GM21723 (cell line): ENCODE results near the gene ZNF780B.
"Not testable (repeated sequence)": the region's sequence is repeated elsewhere in the genome, so short reads cannot be mapped to it uniquely, and the experiment has no call there.

Source experiments
- ATAC-seq: cut with Tn5 transposase; IDR thresholded peaks from one replicate; pipeline ENCODE4 v1.9.1; 2021; ENCODE audit warnings: mild to moderate bottlenecking, moderate library complexity; ENCODE audit not compliant: unreplicated experiment

Gene ZNF780B

DNA sequence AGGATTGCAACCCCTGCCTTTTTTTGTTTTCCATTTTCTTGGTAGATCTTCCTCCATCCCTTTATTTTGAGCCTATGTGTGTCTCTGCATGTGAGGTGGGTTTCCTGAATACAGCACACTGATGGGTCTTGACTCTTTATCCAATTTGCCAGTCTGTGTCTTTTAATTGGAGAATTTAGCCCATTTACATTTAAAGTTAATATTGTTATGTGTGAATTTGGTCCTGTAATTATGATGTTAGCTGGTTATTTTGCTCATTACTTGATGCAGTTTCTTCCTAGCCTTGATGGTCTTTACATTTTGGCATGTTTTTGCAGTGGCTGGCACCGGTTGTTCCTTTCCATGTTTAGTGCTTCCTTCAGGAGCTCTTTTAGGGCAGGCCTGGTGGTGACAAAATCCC lies 14.3 kb downstream of the ZNF780B start:
- ATAC-seq, result not testable (repeated sequence)

DNA sequence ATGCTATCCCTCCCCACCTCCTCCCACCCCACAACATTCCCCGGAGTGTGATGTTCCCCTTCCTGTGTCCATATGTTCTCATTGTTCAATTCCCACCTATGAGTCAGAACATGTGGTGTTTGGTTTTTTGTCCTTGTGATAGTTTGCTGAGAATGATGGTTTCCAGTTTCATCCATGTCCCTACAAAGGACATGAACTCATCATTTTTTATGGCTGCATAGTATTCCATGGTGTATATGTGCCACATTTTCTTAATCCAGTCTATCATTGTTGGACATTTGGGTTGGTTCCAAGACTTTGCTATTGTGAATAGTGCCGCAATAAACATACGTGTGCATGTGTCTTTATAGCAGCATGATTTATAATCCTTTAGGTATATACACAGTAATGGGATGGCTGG lies 18.0 kb downstream of the ZNF780B start:
- not testable (repeated sequence) for ATAC-seq

DNA sequence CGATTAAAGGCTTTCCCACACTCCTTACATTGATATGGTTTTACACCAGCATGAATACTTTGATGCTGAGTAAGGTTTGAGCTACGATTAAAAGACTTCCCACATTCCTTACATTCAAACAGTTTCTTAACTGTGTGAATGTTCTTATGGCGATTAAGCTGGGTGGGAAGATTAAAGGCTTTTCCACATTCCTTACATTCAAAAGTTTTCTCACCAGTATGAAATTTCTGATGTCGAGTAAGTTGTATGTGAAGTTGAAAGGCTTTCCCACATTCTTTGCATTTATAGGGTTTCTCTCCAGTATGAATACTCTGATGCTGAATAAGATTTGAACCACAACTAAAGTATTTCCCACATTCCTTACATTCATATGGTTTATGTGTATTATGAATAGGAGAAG lies 20.0 kb downstream of the ZNF780B start:
- ATAC-seq, result no peak

DNA sequence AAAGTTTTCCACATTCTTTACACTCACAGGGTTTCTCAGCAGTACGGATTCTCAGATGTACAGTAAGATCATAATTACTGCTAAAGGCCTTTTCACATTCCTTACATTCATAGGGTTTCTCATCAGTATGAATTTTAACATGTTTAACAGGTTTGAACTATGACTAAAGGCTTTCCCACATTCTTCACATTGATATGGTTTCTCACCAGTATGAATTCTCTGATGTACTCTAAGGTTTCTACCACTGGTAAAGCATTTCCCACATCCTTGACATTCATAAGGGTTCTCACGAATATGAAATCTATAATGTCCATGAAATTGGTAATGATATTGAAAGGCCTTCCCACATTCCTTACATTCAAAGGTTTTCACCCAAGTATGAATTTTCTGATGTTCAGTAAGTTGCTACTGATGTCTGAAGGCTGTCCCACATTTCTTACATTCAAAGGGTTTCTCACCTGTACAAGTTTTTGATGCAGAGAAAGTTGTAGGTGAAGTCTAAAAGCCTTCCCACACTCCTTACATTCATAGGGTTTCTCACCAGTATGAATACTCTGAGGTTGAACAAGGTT lies 22.0 kb downstream of the ZNF780B start:
- ATAC-seq, result no peak

DNA sequence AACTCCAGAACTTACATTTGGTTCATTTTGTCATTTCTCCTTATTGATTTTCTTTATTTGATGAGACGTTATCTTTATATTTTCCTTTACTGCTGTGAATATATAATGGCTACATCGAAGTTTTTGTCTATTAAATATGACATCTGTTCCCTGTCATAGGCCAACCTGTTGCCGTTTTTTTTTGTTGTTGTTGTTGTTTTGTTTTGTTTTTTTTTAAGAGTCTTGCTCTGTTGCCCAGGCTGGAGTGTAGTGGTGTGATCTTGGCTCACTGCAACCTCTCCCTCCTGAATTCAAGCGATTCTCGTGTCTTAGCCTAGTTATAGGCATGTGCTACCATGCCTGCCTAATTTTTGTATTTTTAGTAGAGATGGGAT lies 29.4 kb downstream of the ZNF780B start:
- ATAC-seq, result no peak

DNA sequence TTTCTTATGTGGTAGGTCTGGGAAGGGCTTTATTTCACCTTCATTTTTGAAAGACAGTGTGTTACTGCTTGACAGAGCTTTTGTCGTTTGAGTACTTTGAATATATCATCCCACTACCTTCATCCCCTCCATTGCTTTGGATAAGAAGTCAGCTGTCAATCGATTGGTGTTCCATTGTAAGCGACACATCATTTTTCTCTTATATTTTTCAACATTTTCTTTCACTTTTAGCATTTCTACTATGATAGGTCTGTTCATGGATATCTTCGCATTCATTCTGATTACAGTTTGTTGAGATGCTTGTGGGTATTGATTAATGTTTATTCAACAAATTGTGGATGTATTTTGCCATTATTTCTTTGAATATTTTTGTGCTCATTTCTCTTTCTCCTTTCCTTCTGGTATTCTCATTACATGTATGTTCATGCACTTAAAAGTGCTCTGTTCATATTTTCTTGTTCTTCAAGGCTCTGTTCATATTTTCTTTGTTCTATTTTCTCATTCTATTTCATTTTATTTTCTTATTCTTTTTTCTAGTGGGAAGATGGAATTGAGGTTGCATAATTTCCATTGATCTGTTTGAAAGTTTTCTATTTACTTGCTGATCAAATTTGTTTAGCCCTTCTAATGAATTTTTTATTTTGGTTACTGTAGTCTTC lies 30.0 kb downstream of the ZNF780B start:
- ATAC-seq, result no peak

DNA sequence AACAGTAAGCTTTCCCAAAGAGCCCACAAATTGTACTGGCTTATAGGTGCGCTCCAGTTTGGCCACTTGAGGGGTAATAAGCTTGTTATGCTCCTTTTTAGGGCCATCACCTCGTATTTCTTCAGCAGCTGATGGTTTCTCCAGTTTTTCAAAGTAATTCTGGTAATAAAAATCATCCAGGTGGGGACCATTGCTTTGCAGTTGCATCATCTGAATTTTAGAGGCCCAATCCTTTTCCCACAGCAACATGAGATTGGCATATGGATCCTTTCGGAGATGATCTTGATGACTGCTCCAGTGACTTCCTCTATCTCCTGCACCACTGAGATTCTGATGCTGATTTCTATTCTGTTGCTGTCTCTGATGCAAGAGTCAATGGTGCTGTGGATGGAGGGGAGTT lies 32.1 kb downstream of the ZNF780B start:
- ATAC-seq, result no peak

DNA sequence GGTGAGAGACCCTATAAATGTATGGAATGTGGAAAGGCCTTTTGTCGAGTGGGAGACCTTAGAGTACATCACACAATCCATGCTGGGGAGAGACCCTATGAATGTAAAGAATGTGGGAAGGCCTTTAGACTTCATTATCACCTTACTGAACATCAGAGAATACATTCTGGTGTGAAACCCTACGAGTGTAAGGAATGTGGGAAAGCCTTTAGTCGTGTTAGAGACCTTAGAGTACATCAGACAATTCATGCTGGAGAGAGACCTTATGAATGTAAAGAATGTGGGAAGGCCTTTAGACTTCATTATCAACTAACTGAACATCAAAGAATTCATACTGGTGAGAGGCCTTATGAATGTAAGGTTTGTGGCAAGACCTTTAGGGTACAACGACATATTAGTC lies 42.0 kb downstream of the ZNF780B start:
- no peak for ATAC-seq

DNA sequence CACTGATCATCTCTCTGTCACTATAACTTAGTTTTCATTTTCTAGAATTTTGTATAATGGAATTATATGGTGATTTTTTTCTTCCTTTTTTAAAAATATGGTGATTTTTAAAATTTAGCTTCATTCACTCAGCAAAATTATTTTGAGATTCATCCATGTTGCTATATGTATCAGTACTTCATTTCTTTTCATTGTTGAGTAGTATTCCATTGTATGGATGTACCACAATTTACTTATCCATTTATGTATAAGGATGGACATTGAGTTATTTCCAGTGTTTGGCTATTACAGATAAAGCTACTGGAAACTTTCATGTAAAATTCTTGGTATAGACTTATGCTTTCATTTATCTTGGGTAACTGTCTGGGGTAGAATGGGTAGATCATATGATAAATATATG lies 46.4 kb downstream of the ZNF780B start:
- ATAC-seq, result no peak

DNA sequence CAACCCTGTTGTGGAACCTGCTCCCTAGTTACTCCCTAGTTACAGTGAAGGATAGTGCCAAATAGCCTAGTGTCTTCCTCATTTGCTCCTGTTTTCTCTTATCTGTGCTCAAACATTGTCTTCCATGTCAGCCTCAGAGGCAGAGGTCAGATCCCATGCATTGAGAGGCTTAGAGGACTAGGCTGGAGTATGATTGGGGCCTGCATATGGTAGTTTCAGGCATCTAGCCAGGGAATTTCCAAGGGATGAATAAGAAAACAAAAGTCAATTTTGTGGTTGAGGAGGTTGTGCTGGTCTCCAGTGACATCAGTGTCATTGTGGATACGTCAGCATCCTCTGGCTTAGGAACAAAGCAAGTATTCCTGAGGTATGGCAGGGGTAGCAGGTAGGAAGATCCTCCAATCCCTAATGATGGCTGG lies 49.7 kb downstream of the ZNF780B start:
- ATAC-seq, result no peak

DNA sequence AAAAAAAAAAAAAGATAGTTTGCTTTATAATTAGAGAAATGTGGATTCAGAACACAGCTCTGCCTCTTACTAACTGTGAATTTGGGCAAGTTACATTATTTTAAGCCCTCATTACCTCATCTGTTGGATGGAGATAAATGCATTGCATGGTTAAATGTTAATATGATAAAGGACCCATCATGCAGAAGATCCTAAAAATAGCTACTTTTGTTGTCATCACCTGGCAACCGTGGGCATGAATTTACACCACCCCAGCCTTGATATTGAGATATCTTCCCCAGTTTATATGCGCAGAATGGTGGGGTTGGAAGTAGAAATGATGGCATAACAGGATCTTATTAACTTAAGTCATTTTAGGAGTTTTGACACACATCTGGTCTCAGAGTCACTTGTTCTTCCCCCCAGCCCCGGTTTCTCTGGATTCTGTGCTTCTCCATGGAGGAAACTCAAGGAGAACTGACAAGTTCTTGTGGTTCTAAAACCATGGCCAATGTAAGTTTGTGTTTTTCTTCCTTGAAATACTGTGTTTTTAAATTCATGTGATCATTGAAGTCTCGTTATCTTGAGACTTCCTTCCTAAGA lies 50.2 kb downstream of the ZNF780B start:
- no peak for ATAC-seq

DNA sequence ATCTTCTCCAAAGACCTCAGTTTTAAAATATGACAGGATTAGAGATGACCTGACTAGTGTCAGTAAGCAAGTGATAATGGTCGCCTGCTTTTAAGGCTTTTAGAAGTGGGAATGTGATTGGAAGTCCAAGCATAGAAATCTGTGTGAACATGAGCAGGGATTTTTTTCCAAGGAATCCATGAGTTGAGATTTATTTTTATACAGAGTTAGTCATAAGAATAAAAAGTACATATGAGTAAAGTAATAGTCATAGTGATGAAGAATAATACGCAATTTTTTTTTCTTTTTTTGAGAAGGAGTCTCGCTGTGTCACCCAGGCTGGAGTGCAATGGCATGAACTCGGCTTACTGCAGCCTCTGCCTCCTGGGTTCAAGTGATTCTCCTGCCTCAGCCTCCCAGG lies 57.5 kb downstream of the ZNF780B start:
- no peak for ATAC-seq

DNA sequence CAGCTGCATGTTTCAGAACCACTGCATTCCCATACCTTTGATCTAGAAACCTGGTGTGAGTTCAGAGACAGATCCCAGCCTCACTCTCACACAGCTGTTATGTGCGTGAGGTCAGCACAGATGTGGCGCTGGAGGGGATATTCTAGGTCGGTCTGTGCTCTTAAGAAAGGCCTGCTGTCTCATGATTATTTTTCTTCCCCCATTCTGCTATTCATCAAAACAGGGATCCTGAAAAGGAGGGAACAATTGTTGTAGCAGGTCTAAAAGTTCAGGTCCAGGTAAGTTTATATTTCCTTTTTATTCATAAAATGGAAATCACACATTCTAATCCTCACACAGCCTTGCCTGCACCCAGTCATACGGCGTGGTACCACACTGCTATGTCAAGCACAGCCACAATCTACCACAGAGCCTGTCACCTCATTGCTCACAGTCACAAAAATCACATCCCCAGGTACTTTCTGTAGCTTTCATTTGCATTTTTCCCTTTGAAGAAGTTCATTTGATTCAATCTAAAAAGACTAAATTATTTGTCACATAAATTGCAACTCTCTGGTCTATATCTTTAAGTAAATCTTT lies 58.3 kb downstream of the ZNF780B start:
- no peak for ATAC-seq

DNA sequence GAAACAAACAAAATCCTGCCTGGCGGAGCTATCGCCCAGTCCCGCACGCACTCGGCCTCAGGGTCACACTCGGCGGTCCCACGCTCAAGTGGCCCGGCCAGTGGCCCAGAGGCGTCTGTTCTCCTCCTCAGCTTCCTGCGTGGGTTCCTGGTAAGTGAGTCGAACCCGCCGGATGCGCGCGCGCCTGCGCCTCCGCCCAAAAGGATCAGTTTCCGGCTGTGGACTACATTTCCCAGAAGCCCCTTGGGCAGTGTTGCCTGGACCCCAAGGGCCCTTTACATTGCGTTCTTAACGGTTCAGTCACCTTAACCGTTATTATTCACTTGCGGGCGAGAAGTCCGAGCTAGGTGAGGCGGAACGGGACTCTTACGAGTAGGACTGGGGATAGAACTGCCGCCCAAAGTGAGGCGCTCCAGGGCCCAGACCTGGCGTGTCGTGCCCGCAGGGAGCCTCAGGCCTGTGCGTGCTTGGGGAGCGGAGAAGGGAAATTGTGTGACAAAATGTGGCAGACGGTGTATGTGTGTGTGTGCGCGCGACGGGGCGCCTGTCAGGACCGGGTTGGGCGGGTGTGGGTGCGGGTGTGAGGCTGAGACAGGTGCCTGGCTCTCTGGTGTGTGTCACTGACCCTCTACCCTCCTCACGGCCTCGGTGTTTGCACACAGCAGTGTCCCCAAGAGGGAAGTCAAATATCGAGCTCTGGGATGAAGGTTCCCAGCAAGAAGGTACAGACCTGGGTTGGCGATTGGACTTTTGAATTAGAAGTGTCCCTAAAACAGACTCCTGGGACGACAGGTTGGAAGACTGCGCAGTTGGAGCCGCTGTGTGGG lies 59.0 kb downstream of the ZNF780B start, which contains the start of gene ZNF546:
ZNF546 (plus strand) TSS at position 250 of the 827 bp plus-strand sequence. CDS start 1,267 bp downstream, outside the sequence.
- peak; percentile 86 for ATAC-seq

DNA sequence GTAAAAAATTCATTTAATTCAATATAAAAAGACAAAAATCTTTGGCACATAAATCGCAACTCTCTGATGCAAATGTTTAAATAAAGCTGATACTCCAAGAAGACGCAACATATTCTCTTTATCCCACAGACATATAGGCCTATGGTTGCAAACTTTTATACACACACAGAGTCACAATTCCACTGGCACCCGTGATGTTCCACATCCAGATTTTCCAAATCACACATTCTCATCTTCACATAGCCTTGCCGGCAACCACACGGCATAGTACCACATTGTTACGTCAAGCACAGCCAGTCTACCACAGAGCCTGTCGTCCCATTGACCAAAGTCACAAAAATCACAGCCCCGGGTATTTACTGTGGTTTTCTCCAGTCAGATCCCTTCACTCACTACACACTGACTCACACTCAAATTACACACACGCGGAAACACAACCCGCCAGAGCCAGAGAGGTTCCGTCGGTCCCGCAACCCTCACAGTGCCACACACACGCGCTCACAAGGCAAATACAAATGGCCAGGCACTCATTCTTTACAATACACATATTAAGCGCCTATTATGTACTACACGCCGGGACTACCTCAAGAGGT lies 59.7 kb downstream of the ZNF780B start:
- ATAC-seq, result peak; percentile 36

DNA sequence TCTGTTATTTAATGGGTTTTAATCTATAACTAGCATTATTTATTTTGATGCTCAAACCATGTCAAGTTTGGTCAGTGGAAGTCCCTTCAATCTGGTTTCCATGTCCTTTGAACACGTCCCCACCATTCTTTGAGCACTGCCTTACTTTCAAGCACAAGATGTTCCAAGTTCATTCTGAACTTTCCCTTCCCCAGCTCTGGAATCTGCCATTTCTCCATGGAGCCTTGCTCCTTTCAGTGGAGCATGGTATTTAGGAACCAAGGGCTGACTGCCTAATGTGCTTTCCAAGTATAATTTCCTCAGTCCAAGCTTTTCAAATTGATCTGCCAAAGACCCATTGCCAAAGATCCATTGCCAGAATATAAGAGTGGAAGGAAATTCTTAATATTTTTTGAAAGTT lies 60.2 kb downstream of the ZNF780B start:
- no peak for ATAC-seq

DNA sequence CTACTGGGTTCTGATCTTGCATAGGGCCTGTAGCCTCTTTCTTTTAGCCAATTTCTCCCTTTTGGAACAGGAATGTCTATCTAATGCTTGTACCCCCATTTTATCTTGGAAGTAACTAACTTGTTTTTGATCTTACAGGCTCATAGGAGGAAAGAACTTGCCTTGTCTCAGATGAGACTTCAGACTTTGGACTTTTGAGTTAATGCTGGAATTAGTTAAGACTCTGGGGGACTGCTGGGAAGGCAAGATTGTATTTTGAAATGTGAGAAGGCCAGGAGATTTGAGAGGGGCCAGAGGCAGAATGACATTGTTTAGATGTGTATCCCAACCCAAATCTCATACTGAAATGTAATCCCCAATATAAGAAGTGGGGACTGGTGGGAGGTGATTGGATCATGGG lies 61.7 kb downstream of the ZNF780B start:
- ATAC-seq, result no peak

DNA sequence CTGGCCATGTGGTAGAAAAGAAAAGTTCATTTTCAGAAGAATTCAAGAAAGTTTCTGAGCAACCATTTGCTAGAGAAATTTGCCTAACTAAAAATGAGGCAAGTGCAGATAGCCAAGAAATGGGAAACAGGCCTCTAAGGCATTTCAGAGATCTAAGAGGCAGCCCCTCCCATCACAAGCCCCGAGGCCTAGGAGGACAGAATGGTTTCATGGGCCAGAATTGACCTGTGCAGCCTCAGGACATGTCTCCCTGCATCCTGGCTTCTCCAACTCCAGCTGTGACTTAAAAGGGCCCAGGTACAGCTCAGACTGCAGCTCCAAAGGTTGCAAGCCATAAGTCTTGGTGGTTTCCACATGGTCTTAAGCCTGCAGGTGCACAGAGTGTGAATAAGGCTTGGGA lies 62.4 kb downstream of the ZNF780B start:
- ATAC-seq, result no peak

DNA sequence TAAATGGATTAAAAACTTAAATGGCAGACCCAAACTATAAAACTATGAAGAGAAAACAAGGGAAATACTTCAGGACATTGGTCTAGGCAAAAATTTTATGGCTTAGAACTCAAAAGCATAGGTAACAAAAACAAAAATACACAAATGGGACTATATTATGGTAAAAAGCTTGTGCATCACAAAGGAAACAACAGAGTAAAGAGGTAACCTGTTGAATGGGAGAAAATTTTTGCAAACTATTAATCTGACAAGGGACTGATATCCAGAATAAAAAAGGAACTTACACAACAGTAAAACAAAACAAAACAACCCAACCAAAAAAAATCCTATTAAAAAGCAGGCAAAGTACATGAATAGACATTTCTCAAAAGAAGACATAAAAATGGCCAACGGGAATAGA lies 68.4 kb downstream of the ZNF780B start:
- ATAC-seq, result no peak

DNA sequence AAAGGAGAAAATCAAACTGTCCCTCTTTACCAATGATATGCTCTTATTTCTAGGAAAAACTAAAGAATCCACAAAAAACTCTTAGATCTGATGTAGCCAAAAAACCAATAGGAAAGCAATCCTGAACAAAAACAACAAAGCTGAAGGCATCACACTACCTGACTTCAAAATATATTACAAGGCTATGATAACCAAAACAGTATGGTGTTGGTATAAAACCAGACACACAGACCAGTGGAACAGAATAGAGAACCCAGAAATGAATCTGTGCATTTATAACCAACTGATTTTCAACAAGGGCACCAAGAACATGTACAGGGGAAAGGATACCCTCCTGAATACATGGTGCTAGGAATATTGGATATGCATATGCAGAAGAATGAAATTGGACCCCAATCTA lies 68.9 kb downstream of the ZNF780B start:
- ATAC-seq, result no peak

DNA sequence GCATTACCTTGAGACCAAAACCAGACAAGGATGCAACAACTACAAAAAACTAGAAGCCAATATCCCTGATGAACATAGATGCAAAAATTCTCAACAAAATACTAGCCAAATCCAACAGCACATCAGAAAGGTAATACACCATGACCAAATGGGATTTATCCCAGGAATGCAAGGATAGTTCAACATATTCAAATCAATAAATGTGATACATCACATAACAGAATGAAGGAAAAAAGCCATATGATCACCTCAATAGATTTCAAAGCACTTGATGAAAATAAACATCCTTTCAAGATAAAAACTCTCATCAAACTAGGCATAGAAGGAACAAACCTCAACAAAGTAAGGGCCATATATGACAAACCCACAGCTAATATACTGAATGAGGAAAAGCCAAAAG lies 69.4 kb downstream of the ZNF780B start:
- no peak for ATAC-seq
